ENCODE results near the gene MMP11. TPM values are rescaled to one million over a fixed set of nuclear protein-coding genes. Genes with fewer than 3 reads are reported as not detected.
A peak's percentile ranks its signal among the peaks of the same experiment; 100 is the strongest.

The MMP11 gene
- total RNA-seq, 4 donors from 2014 or later, result 4.5 to 7.3 (median 5.6) TPM

- peaks cover 0 to 50% (median 12%) of the 10 kb centered on the region in 3 donors for H3K36me3 ChIP-seq
- WGBS, 2 donors, result 78 to 79% methylated on average over 25 of the region's 25 CpGs
- TF ChIP-seq EP300 (IDR thresholded peaks at IDR 0.05) (no peak), CTCF (IDR thresholded peaks at IDR 0.05) (no peak), POLR2A (IDR thresholded peaks at IDR 0.05) (no peak)
- peak overlapping the region in 2 of 4 donors; percentile 18 to 64 for H3K27ac ChIP-seq
- H3K4me1 ChIP-seq, result peaks cover 0 to 61% (median 21%) of the 10 kb centered on the region in 4 donors
- no peaks in the 10 kb centered on the region for H3K9me3 ChIP-seq
- no peak overlapping the region for H3K4me3 ChIP-seq
- H3K27me3 ChIP-seq, result no peaks in the 10 kb centered on the region
- no peak for DNase-seq (ENCODE audit: low spot score in 2 of 2)
Observed at GRCh38 chr22:23791738-23792645, 19.3 kb downstream of the MMP11 start.

GRCh38 chr22:23793326-23793725 lies 20.7 kb downstream of the MMP11 start:
- 85 to 91% methylated on average over 8 of the region's 8 CpGs for WGBS, 2 donors
- Histone ChIP-seq H3K27ac (no peak overlapping the region), H3K4me1 (peaks cover 0 to 53% (median 14%) of the 10 kb centered on the region in 4 donors), H3K4me3 (no peak overlapping the region), H3K9me3 (no peaks in the 10 kb centered on the region), H3K27me3 (no peaks in the 10 kb centered on the region), H3K36me3 (peaks cover 0 to 60% (median 12%) of the 10 kb centered on the region in 3 donors)
- no peak for TF ChIP-seq EP300 (IDR thresholded peaks at IDR 0.05)
- TF ChIP-seq POLR2A (IDR thresholded peaks at IDR 0.05), result no peak
- no peak for TF ChIP-seq CTCF (IDR thresholded peaks at IDR 0.05)
- no peak for DNase-seq (ENCODE audit: low spot score in 2 of 2)

GRCh38 chr22:23796461-23796860 lies 23.8 kb downstream of the MMP11 start:
- H3K9me3 ChIP-seq, result no peaks in the 10 kb centered on the region
- TF ChIP-seq CTCF (IDR thresholded peaks at IDR 0.05), result no peak
- no peak overlapping the region for H3K27ac ChIP-seq
- DNase-seq (ENCODE audit: low spot score in 2 of 2), result no peak
- H3K4me3 ChIP-seq, result no peak overlapping the region
- H3K27me3 ChIP-seq, result no peaks in the 10 kb centered on the region
- peaks cover 0 to 92% (median 19%) of the 10 kb centered on the region in 3 donors for H3K36me3 ChIP-seq
- H3K4me1 ChIP-seq, result peaks cover 0 to 22% (median 0%) of the 10 kb centered on the region in 4 donors
- 52 to 56% methylated on average over 5 of the region's 5 CpGs for WGBS, 2 donors

- Histone ChIP-seq H3K4me1 (peaks cover 0 to 8% (median 0%) of the 10 kb centered on the region in 4 donors), H3K4me3 (no peak overlapping the region), H3K36me3 (peaks cover 0 to 95% (median 25%) of the 10 kb centered on the region in 3 donors), H3K27me3 (no peaks in the 10 kb centered on the region), H3K9me3 (no peaks in the 10 kb centered on the region), H3K27ac (peak overlapping the region in 1 of 4 donors; percentile 23)
- WGBS, 2 donors, result 92 to 93% methylated on average over 17 to 18 of the region's 18 CpGs
- TF ChIP-seq CTCF (IDR thresholded peaks at IDR 0.05), result no peak
- no peak for TF ChIP-seq EP300 (IDR thresholded peaks at IDR 0.05)
- TF ChIP-seq POLR2A (IDR thresholded peaks at IDR 0.05), result no peak
- DNase-seq (ENCODE audit: low spot score in 2 of 2), result no peak
Observed at GRCh38 chr22:23800297-23801237, 27.9 kb downstream of the MMP11 start.
